GM18909 (cell line): ENCODE data around the gene SIL1.

ENCODE experiments used
- ATAC-seq: cut with Tn5 transposase; IDR thresholded peaks from one replicate; pipeline ENCODE4 v1.9.1; 2021; ENCODE audit warnings: mild to moderate bottlenecking; ENCODE audit not compliant: unreplicated experiment, poor library complexity

Gene SIL1

GRCh38 chr5:138951091-138951985, 246.8 kb downstream of the SIL1 start:
- ATAC-seq: no peak

GRCh38 chr5:138950421-138951031, 247.6 kb downstream of the SIL1 start:
- no peak for ATAC-seq

GRCh38 chr5:138949988-138950387, 248.2 kb downstream of the SIL1 start:
- ATAC-seq: no peak

- no peak for ATAC-seq
Measured at GRCh38 chr5:138949223-138949574, 249.0 kb downstream of the SIL1 start.

GRCh38 chr5:138948471-138949222, 249.5 kb downstream of the SIL1 start:
- ATAC-seq: no peak

GRCh38 chr5:138947780-138948179, 250.4 kb downstream of the SIL1 start:
- no peak for ATAC-seq

GRCh38 chr5:138946831-138947560, 251.2 kb downstream of the SIL1 start:
- ATAC-seq: no peak

- no peak for ATAC-seq
Measured at GRCh38 chr5:138946241-138946623, 251.9 kb downstream of the SIL1 start.

GRCh38 chr5:138945421-138946240, 252.5 kb downstream of the SIL1 start:
- no peak for ATAC-seq

GRCh38 chr5:138944527-138945322, 253.4 kb downstream of the SIL1 start:
- no peak for ATAC-seq

- ATAC-seq: no peak
Measured at GRCh38 chr5:138943599-138944173, 254.5 kb downstream of the SIL1 start.

- no peak for ATAC-seq
Measured at GRCh38 chr5:138942861-138943260, 255.3 kb downstream of the SIL1 start.

- ATAC-seq: no peak
Measured at GRCh38 chr5:138942066-138942465, 256.1 kb downstream of the SIL1 start.

GRCh38 chr5:138938526-138938925, 259.6 kb downstream of the SIL1 start:
- no peak for ATAC-seq

GRCh38 chr5:138937392-138938387, 260.5 kb downstream of the SIL1 start:
- ATAC-seq: no peak

GRCh38 chr5:138936968-138937345, 261.2 kb downstream of the SIL1 start:
- ATAC-seq: no peak

- no peak for ATAC-seq
Measured at GRCh38 chr5:138936225-138936967, 261.8 kb downstream of the SIL1 start.
